HG02840 (cell line): ENCODE measurements around the gene DDX1.
"Not testable (repeated sequence)": the region's sequence is repeated elsewhere in the genome, so short reads cannot be mapped to it uniquely, and the experiment has no call there.

ENCODE experiments used
- ATAC-seq: cut with Tn5 transposase; IDR thresholded peaks from one replicate; pipeline ENCODE4 v1.9.1; 2021; ENCODE audit warnings: mild to moderate bottlenecking, moderate library complexity, moderate number of reproducible peaks; ENCODE audit not compliant: unreplicated experiment, low FRiP score

Gene DDX1

DNA sequence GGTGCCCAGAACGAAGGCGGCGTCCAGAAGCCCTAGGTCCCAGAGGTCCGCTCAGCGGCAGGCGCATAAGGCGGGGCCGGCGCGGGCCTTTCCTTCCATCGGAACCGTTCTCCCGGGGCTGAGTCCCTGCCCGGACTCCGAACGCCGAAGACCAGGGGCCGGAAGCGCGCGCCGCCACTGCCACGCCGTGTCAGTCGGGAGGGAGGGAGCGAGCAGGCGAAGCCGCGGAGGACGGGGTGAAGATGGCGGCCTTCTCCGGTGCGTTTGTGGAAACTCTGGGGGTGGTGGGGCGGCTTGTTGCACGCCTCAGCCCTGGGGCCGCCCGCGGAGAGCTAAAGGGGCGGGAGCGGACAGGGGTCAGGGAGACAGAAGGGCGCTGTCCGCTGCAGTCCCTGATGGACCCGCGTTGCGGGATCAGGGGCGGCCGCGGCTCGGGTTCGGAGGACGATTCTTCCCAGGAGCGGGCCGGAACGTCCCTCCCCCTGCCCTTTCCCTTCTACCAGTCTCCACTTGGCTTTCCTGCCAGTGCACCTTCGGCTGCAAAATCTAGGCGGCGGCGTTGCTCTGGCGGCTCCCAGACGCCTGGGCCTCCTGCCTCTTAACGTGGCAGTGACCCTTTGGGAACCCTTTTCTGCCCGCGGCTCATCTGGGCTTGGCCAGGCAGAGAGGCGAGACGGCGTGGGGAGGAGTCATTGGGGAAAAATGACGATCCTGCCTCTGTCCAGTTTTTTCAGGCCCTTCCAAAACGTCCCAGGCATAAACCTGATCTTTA lies at the start of gene DDX1:
TSS of gene DDX1 (plus strand) at position 177 of the 772 bp plus-strand sequence. CDS start at position 243, 66 bp downstream.
- peak; percentile 95 for ATAC-seq

DNA sequence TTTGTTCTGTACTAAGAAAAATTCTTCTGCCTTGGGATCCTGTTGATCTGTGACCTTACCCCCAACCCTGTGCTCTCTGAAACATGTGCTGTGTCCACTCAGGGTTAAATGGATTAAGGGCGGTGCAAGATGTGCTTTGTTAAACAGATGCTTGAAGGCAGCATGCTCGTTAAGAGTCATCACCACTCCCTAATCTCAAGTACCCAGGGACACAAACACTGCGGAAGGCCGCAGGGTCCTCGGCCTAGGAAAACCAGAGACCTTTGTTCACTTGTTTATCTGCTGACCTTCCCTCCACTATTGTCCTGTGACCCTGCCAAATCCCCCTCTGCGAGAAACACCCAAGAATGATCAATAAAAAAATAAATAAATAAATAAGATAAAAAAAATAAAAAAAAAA lies 49.4 kb upstream of the DDX1 start:
- not testable (repeated sequence) for ATAC-seq

DNA sequence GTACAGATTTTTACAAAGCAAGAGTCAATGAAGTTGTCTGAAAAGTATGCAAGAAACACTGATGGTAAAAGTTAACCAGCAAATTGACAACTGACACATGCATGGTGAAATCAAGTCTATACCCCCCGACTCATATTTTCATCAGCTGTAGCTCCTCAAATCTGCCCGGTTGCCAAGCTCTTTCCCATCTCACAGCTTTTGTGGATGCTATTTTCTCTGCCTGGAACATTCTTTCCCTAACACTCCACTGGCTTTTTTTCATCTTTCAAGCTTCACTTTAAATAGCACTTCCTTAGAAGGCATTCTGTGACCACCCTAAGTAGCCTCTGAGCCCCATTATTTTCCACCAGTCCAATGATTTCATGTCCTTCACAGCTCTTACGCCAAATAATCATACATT lies 48.6 kb upstream of the DDX1 start:
- ATAC-seq = no peak

DNA sequence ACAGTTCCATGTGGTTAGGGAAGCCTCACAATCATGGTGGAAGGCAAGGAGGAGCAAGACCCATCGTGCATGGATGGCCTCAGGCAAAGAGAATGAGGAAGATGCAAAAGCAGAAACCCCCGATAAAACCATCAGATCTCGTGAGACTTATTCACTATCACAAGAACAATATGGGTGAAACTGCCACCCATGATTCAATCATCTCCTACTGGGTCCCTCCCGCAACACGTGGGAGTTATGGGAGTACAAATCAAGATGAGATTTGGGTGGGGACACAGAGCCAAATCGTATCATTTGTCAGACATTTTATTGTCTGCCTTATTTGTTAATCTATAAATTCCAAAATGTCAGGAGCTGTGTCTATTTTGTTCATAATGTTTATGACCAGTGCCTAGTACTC lies 48.1 kb upstream of the DDX1 start:
- no peak for ATAC-seq

DNA sequence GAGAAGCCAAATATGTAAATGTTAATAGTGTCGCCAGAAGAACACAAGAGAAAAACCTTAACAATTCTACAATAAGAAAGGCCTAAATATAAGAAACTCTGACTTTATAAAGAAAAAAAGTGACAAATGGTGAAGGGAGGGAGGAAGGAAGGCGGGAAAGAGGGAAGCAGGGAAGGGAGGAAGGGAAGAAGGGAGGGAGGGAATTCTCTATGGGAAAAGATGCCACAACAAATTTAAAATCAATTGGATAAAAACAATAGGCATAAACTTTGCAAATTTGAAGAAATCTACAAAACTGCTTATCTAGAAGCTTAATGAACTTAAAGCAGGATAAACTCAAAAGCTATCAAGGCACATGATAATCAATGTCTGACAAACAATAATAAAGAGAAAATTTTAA lies 47.4 kb upstream of the DDX1 start:
- ATAC-seq = no peak

DNA sequence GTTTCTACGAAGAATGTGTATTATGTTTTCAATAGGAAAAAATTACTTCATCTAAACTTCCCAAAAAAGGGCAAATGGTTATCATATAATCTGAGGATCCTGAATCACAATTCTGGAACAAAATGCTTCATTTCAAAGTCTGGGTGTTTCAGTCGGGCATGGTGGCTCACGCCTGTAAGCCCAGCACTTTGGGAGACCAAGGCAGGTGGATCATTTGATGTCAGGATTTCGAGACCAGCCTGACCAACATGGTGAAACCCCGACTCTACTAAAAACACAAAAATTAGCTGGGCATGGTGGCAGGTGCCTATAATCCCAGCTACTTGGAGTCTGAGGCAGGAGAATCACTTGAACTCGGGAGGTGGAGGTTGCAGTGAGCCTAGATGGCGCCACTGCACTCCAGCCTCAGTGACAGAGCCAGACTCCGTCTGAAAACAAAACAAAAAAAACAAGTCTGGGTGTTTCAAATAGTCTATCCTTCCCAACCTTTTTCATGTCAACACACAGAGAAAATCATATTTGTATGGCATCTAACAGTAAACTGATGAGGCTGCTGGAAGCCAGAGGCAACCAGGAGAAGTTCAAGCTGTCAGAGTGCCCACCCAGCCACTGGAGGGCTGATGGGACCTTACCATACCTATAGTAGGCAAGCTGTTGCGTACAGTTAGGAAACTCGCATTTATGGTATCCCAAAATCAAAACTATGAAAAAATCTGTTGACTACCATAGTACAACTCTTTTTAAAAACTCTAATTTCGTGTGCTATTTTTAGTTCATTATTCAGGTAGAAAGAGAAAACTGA lies 45.2 kb upstream of the DDX1 start:
- no peak for ATAC-seq

DNA sequence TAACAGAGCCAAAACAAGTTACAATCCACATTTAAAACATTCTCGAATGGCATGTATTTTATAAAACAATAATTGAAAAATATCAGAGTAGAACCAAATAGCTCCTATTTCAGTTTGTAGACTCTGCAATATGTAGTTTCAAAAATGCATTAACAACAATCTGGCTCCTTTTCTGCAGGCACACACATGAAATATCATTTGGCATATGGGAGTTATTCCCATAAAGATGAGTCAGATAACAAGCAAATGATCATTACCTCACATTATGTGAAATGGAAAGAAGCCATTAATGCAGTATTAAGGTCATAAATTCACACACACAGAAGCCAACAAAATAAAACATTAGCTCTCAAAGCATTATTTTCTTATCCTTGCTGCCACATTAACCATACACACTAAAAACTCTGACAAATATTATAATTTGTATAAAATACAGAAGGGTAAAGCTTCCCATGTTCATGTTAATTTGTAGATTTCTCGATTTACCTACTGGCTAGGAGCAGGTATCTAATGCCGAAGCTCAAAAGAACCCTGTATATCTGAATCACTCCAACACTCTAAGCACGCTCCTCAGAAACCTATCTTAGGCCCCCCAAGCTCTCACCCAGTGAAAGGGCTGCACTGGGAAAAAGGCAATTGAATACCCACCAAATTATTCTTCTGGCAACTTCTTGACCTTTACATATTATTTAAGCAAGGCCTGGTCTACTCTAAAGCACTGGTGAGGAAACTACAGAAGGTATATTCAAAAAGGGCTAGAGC lies 44.4 kb upstream of the DDX1 start:
- no peak for ATAC-seq

DNA sequence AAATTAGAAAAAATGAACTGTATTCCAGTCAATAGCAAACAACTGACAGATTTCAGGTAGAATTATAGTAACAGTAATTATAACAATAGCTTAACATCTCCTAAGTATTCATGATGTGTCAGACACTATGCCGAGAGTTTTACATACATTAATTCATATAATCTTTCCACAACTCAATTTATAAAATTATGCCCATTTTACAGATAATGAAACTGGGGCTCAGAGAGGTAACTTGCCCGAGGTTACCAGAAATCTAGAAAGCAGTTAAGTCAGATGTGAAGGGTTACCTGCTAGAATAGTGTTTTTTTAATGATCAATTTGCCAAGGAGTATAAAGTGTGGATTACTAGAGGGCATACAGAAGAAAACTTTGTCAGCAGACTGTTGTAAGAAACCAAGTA lies 42.7 kb upstream of the DDX1 start:
- no peak for ATAC-seq

DNA sequence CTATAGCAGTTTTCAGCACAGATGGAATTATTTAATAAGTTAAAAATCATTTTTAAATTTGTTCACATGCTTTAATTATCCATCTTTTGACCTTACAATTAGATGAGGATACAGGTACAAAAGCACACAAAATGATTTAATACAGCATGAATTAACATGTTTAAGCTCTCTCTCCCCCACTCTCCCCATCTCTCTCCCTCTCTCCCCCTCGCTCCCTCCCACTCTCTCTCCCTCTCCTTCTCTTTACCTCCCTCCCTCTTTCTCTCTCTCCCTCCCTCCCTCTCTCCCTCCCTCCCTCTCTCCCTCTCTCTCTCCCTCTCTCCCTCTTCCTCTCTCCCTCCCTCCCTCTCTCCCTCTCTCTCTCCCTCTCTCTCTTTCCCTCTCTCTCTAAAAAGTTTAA lies 38.1 kb upstream of the DDX1 start:
- no peak for ATAC-seq

DNA sequence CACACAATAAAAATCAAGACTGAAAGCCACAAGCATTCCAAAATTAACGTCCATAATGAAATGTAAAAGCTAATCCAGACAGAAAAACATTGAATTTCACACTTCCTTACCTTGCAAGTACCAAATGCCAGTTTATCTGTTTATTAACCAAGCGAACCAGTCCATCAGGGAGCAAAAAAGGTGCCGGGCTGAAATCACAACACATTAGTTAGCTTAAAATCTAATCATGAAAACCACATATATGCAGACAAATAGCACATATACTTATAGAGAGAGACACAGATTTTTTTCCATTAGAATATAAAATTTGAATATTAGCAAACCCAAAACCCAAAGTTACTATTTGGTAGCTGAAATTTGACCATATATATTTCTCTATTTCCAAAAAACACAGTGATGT lies 37.7 kb upstream of the DDX1 start:
- ATAC-seq = no peak

DNA sequence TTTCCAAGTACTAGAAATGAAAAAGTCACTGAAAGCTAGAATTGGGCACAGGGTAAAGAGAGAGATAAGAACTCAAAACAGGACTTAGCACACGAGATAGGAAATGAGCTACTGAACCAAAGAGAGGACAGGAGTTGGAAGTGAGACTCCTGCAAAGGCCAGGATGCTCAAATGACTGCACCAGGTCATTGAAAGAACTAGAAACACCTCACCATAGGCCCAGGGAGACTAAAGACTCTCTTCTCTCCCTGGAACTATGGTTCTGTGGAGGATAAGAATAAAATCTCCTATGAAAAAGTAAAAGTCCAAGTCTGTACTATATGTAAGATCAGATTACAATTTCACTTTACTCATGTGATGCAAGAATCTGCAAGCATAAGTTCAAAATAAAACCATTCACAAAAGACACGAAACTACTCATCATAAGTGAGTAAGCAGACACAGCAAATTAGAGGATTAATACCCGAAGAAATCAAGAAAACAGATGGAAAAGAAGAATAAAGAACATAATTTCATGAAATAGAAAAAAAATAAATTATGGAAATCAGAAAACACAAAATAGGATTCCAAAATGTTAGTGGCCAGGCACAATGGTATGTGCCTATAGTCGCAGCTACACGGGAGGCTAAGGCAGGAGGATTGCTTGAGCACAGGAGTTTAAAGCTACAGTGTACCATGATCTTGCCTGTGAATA lies 37.0 kb upstream of the DDX1 start:
- ATAC-seq = no peak

DNA sequence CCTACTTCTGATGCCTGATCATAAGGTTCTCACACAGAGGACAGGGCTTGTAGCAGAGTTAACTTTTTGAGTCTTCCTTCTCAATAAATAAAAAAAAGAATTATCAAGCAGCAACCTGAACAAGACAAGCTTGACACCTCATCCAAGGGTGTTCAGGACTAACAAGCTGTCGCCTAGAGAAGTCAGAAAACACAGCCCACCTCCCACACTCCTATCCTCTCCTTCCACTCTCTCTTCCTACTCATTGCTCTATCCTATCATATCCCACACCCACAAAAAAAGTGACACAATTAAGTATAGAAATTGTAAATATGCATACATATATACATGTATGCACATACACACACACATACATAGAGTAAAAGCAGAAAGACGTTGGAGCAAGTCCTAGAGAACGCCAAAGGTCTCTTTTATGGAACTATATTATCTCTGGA lies 35.9 kb upstream of the DDX1 start:
- ATAC-seq = no peak

DNA sequence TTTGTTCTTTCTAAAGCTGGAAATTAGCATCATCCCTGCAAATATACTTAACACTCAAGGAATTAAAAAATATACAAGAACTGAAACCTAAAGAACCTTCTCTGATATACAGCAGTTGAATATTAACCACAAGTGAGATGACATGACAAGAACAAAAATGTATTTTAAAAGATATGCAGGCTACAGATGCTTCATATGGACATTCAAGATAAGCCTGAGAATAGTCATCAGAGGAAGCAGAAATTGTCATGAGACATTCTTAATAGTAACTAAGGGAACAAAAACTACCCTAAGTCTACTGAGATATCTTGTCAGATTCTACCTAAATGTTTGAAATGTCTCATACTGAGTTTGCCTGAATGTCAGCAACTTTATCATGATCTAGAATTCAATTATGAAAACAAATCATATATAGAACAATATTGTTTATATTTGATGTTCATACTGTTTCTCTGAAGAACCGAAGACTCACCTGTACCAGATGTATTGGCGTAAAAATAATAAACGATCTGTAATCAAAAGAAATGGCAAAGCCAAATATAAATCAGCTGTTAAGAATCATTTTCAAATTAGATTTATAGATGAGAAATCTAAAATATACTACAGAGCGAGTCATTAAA lies 35.2 kb upstream of the DDX1 start:
- no peak for ATAC-seq

DNA sequence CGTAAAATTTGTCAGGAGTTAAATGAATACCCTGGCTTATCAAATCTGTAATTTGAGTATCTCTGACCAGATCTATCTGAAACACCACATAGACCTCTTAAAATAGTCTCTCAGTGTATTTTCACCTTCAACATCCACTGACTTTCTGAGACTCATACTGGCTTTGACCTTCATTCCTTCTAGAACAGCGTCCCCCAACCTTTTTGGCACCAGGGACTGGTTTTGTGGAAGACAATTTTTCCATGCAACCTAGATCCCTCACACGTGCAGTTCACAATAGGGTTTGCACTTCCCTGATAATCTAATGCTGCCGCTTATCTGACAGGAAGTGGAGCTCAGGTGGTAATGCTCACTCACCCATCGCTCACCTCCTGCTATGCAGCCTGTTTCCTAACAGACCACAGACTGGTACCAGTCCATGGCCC lies 33.8 kb upstream of the DDX1 start:
- ATAC-seq = no peak

DNA sequence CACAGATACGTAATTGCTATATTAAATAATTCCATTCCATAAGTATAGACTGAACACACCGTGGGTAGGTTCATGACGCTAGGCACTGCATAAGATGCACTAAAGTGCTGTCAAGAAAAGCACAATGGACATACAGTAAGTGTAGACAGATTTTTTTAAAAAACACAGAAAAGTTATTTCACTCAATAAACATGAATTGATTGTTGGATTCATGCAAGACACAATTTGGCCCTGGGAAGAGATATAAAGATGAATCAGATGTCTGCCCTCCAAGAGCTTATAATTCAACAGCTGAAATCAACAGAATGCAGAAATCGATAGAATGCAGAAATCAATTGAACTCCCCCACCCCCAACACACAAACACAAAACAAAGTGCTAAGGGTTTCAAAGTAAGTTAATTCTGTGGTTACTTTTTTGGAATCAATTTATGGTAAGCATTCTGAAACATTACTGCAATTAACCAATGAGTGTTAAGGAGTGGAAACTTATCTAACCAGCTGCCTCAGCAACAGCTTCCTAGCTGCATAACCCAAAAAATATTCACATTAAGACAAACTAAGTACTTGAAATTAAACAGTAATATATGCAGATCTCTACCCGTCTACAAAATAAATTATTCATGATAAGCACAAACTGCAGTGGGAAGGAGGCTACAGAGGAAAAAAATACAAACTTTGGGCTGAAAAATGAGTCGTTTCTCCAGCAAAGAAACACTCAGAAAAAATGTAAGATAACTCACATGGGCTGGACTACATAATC lies 32.1 kb upstream of the DDX1 start:
- ATAC-seq = no peak

DNA sequence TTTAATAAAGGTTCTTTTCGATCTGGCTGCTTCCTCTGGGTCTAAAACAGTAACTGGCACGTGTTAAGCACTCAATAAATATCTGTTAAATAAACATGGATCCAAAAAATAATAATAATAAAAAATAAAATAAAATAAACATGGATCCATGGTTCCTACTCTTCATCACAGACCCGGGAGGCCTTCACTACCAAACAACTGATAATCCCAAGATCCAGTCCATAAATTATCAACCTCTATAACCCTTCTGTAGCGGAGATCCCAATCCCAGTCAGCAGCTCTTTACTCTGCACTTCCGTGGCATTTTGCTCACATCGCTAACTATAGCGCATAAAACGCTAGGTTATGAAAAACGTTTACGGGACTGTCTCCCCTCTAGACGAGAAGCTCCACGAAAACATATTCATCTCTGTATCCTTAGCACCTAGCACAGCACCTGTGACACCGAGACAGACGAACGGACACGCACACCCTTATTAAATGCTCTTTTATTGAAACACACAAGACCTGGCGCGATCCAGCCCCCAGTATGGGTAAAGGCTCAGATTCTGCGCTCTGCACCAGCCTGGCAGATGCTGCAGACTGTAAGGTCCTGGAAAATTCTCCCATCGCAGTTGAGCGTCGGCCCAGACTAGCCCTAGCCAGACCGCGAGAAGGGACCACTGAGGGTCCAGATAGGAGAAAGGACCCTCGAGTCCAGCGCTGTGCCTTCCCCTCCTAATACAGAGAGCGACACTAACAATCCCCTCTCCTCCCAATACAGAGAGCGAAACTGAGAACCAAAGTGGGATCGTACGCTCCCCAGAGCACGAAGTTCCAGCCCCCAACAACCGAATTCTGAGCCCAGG lies 31.3 kb upstream of the DDX1 start:
- peak; percentile 34 for ATAC-seq

DNA sequence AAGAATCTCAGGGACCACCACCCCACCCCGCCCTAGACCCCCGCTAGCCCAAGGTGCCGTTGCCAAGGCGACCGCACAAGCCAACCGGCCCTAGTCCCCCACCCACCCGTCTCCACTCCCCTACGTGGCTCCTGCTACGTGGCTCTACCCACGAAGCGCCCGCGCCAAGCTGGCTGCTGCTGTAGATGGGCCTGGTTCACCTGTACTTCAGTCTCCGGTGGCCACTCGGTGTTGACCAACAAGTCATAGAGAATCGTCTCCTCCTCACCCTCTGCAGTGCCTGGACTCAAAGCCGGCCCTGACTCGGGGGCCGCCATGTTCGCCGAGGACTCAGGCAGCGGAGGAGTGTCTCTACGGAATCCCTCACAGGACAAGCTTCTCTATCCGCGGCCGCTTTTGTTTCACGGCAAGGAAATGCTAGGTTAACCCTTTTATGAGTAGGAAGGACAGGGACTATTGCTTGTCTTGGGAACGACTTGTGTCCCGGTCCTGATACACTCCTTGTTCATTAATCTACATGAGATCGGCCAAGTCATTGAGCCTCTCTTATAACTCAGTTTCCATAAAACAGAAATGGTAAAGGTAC lies 30.6 kb upstream of the DDX1 start, which contains the start of gene NBAS:
TSS of gene NBAS (minus strand) at position 347 of the 586 bp plus-strand sequence. CDS start at position 317, 30 bp downstream.
- peak; percentile 71 for ATAC-seq
